Fibroblast of mammary gland (primary cell): ENCODE data around the gene CTDNEP1.

Source experiments
- DNase-seq: peaks from one replicate; pipeline ENCODE4 v3.0.0-alpha.2; 2010; ENCODE audit warnings: low read depth
- H3K4me3 ChIP-seq: 2 replicates; pipeline ENCODE4 v1.5.1; 2011; ENCODE audit warnings: low read depth, mild to moderate bottlenecking, low read length, moderate library complexity; ENCODE audit not compliant: control insufficient read depth
- CTCF ChIP-seq: conservative IDR thresholded peaks from 2 replicates; pipeline ENCODE4 v1.5.1; 2011; ENCODE audit warnings: low read depth, low read length, inconsistent platforms; ENCODE audit not compliant: control insufficient read depth, insufficient read depth

Gene CTDNEP1

GRCh38 chr17:7226721-7227710 lies 24.5 kb downstream of the CTDNEP1 start:
- DNase-seq = no peak
- no peak overlapping the region for H3K4me3 ChIP-seq
- no peak for TF ChIP-seq CTCF

- no peak for DNase-seq
- TF ChIP-seq CTCF = no peak
- H3K4me3 ChIP-seq = no peak overlapping the region
These were observed 25.7 kb downstream of the CTDNEP1 start for GRCh38 chr17:7225711-7226331.

DNA sequence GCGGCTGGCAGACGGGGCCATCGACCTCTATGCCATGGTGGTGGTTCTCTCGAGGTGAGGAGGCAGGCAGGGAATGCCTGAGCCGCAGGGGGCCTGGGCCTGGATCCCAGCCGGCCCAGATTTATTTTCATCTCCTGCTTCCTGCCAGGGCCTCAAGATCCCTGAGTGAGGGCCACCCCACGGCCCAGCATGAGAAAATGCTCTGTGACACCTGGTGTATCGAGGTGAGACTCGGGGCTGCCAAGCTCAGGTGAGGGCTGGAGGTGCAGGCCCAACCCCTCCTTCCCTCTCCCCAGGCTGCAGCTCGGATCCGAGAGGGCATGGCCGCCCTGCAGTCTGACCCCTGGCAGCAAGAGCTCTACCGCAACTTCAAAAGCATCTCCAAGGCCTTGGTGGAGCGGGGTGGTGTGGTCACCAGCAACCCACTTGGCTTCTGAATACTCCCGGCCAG lies 26.8 kb downstream of the CTDNEP1 start:
- no peak for TF ChIP-seq CTCF
- no peak overlapping the region for H3K4me3 ChIP-seq
- no peak for DNase-seq

DNA sequence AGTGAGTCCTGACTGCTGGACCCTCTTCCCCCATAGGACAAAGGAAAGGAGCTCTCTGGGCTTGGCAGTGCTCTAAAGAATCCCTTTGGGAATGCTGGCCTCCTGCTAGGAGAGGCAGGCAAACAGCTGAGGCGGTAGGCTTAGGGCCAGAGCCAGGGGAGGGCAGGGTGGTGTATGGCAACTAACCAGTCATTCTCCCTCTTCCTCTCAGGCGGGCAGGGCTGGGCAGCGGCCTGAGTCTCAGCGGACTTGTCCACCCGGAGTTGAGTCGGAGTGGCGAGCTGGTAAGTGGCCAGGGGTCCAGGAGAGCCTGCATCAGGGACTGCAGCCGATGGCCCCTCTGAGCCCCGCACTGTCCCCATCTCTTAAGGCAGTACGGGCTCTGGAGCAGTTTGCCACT lies 27.4 kb downstream of the CTDNEP1 start:
- no peak overlapping the region for H3K4me3 ChIP-seq
- no peak for DNase-seq
- no peak for TF ChIP-seq CTCF

DNA sequence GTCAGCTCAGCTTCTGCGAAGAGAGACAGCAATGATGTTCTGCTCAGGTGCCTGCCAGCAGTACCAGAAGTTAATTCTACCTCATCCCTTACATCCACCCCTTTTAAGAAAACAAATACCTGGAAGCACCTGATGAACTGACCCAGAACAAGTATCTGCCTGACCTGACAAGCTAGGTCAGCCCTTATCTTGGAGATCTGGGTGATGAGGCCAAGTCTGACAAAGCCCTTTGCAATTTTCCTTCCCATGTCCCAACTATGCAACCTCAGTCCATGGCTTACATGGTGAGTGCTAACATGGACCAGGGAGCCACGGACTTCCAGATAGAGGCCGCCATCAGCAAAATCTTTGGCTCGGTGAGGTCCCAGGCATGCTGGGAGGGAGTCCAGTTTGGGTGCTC lies 28.2 kb downstream of the CTDNEP1 start:
- DNase-seq = no peak
- no peak overlapping the region for H3K4me3 ChIP-seq

GRCh38 chr17:7222972-7223292 lies 28.6 kb downstream of the CTDNEP1 start:
- no peak for TF ChIP-seq CTCF
- no peak for DNase-seq

More for the DNA sequence above, 28.2 kb downstream of the CTDNEP1 start:
- TF ChIP-seq CTCF = no peak

More at GRCh38 chr17:7222972-7223292, 28.6 kb downstream of the CTDNEP1 start:
- no peak overlapping the region for H3K4me3 ChIP-seq
